NK-92 (cell line): ENCODE results near the gene TMEM50B.
"Not testable (repeated sequence)": the region's sequence is repeated elsewhere in the genome, so short reads cannot be mapped to it uniquely, and the experiment has no call there.

Experiments used
- DNase-seq: peaks from one replicate; lab custom pipeline; 2025; ENCODE audit not compliant: unreplicated experiment; lab: John Stamatoyannopoulos, UW

The TMEM50B gene

DNA sequence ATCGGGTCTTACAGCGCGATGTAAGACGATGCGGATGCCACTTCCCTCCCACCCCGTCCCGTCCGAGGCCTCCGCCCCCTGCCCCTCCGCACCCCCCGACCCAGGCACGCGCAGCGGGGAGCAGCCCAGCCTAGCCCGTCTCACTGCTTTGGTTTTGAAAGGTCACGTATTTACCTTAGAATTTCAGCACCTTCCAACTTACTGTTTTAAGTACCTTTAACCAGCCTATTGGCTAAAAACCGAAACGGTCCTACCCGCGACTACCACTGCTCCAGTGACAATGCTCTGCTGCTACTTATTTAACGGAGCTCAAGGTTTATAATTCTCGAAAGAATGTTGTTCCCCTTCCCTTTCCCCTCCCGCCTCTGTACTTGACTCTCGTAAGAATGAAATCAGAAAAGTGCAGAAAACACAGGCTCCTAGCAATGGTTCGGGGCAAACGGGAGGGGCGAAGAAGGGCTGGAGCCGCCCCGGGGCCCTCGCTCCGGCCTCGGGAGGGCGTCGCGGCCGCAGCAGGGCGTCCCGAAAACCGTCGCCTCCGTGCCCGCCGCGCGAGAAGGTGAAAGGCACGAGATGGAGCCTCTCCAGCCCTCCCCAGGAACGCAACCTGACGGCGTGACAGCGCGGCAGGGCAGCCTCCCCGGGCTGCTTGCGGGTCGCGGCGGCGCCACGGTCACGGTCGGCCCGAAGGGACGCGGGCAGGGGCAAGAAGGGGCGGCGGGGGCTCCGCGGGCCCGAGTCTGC is 667 bp downstream of the TMEM50B start:
- DNase-seq: no peak

DNA sequence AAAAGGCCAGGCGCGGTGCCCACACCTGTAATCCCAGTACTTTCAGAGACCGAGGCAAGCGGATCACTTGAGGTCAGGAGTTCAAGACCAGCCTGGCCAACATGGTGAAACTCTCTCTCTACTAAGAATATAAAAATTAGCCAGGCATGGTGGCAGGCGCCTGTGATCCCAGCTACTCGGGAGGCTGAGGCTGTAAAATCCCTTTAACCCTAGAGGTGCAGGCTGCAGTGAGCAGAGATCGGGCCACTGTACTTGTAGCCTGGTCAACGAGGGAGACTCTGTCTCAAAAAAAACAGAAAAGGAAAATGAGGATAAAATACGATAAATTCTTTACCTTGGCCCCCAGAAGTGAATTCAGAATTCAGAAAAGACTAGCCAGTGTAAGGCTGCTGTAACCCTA is 1.6 kb downstream of the TMEM50B start:
- no peak for DNase-seq

GRCh38 chr21:33477066-33477465 is 2.7 kb downstream of the TMEM50B start:
- no peak for DNase-seq

- no peak for DNase-seq
These were observed 6.4 kb downstream of the TMEM50B start for GRCh38 chr21:33473344-33473743.

GRCh38 chr21:33470701-33471100 is 9.1 kb downstream of the TMEM50B start:
- no peak for DNase-seq

GRCh38 chr21:33469183-33469582 is 10.6 kb downstream of the TMEM50B start:
- DNase-seq: not testable (repeated sequence)

- DNase-seq: no peak
These were observed 18.1 kb downstream of the TMEM50B start for GRCh38 chr21:33461538-33462250.

- DNase-seq: no peak
These were observed 20.9 kb downstream of the TMEM50B start for GRCh38 chr21:33458861-33459260.

DNA sequence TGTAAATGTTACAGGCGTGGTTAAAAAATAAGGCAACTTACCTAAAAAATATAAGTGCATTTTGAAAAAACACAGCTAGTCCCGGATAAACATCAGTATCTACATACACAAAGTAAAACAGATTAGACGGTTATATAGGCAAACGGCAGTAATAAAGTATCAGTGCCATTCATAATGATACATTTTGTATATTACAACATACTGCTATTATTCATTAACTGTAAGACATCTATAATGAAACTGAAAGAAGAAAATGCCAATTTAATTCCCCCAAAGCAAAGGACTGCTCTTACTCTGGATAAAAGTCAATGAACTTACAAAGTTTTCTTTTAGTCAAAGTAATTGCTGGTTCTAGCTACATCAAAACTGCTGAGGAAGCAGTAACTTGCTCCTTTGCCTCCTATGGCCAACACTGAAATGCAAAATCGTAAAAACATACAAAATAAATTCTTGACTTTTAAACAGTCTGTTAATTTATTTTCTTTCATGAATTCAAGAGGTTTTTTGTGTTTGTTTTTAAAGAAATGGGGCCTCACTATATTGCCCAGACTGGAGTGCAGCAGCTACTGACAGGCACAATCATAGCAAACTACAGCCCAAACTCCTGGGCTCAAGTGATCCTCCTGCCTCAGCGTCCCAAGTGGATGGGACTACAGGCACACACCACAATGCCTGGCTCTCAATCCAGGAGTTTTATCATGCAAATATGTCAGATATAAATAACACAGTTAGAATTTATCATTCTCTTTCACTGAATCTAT is 23.9 kb downstream of the TMEM50B start:
- DNase-seq: no peak

- DNase-seq: no peak
These were observed 27.4 kb downstream of the TMEM50B start for GRCh38 chr21:33452362-33452761.

GRCh38 chr21:33451634-33452071 is 28.1 kb downstream of the TMEM50B start:
- DNase-seq: no peak

DNA sequence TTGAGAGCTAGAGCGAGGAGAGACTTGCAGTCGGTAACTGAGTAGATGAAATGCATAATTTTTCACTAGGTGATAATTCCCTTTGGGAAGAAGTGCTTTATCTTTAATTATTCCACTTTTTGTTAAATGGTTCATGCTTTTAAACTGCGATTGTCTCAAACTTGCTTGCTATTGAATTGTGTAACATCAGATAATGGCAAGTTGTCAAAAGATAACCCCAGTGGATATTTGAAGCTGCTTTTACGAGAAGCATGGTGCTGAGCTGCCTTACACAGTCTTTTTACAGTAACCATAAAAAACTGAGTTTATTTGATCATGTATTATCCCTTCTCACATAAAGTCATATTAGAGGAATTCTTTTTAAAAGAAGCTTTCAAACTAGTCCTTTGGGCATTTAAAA is 30.2 kb downstream of the TMEM50B start:
- DNase-seq: no peak

- DNase-seq: not testable (repeated sequence)
These were observed 33.2 kb downstream of the TMEM50B start for GRCh38 chr21:33446620-33447019.

- no peak for DNase-seq
These were observed 35.3 kb downstream of the TMEM50B start for GRCh38 chr21:33444499-33444898.

DNA sequence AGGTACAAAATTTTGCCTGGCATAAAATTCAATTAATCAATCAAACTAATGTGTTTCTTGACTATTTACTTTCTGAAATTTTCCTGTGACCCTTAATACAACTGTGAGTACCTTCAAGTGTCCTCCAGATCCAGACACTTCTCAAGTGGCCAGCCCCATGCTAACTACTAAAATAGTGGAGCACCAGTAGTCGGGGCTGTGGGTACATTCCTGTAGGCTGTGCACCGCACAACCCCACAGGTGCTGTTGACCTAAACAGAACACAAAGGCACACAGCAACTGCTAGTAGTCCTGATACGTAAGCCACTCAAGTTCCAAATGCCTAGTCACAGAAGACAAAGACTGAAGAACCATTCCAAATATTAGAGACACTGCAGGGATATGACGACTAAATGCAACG is 36.6 kb downstream of the TMEM50B start:
- DNase-seq: no peak

DNA sequence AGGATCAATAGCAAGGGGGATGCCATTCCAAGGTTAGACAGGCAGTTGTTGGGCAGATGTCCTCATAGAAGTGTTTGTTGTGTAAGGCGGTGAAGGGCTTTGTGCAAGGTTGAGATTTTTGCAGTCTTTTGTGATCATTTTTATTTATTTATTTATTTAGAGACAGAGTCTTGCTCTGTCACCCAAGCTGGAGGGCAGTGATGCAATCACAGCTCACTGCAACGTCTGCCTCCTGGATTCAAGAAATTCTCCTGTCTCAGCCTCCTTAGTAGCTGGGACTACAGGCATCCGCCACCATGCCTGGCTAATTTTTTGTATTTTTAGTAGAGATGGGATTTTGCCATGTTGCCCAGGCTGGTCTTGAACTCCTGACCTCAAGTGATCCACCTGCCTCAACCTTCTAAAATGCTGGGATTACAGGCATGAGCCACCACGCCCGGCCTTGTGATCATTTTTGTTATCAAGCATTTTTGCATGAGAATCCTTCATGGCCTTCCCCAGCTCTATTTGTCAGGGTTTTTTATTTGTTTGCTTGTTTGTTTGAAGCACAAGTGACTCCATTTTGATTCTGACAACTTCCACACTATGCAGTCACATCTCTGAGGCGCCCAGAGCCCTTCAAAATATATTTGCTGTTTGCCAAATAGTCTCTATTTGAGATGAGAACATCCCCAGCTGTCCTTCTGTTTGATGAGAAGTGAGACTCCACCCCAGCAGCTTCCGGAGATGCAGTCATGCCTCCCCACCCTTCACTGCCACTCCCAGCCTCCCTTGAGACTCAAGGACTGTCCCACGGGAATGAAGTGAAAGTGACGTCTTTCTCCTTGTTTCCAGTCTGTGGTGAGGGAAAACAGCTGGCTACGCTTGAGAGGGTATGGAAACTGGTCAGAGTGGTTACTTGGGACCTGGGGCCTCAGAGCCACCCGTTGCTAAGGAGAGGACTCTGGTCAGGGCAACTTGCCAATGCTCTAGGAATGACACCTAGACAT is 38.0 kb downstream of the TMEM50B start:
- no peak for DNase-seq

- DNase-seq: no peak
These were observed 42.6 kb downstream of the TMEM50B start for GRCh38 chr21:33437140-33437539.

- DNase-seq: no peak
These were observed 44.9 kb downstream of the TMEM50B start for GRCh38 chr21:33434770-33435360.

- DNase-seq: no peak
These were observed 46.2 kb downstream of the TMEM50B start for GRCh38 chr21:33433425-33434114.

GRCh38 chr21:33433001-33433400 is 46.8 kb downstream of the TMEM50B start:
- DNase-seq: no peak
